HepG2 (cell line): ENCODE data around the gene CADM1. TPM values are rescaled to one million over a fixed set of nuclear protein-coding genes. Genes with fewer than 3 reads are reported as not detected.
A peak's percentile ranks its signal among the peaks of the same experiment; 100 is the strongest.

Experiments used
- AHDC1 ChIP-seq: sonication (generic); formaldehyde crosslinking; IDR thresholded peaks from 2 replicates; pipeline ENCODE4 v1.5.1; 2020; ENCODE audit warnings: mild to moderate bottlenecking, missing genetic modification reagents, borderline replicate concordance
- ARHGAP35 ChIP-seq: sonication (generic); formaldehyde crosslinking; IDR thresholded peaks from 2 replicates; pipeline ENCODE4 v1.9.0; 2022; ENCODE audit warnings: mild to moderate bottlenecking, inconsistent platforms, moderate library complexity, missing genetic modification reagents, borderline replicate concordance
- ARID3A ChIP-seq: IDR thresholded peaks from 2 replicates; pipeline ENCODE4 v1.6.1; 2012; ENCODE audit warnings: low read depth, low read length, improper control_type of control experiment
- CTCF ChIP-seq: sonication (generic); formaldehyde crosslinking; IDR thresholded peaks from 2 replicates; pipeline ENCODE4 v1.5.0; 2020; ENCODE audit warnings: mild to moderate bottlenecking, missing genetic modification reagents, moderate library complexity
- HCFC1 ChIP-seq: fragments of 150-350 bp; IDR thresholded peaks from 2 replicates; pipeline ENCODE4 v1.6.1; 2014; ENCODE audit warnings: low read depth, low read length
- HDAC2 ChIP-seq: sonication (generic); formaldehyde crosslinking; IDR thresholded peaks from 2 replicates; pipeline ENCODE4 v1.4.0; 2020; ENCODE audit warnings: missing genetic modification reagents
- MTA1 ChIP-seq: sonication (generic); formaldehyde crosslinking; IDR thresholded peaks from 2 replicates; pipeline ENCODE4 v1.4.0; 2020; ENCODE audit warnings: missing genetic modification reagents, mild to moderate bottlenecking, borderline replicate concordance
- PAX8 ChIP-seq: sonication (generic); formaldehyde crosslinking; IDR thresholded peaks from 2 replicates; pipeline ENCODE4 v1.8.0; 2022; ENCODE audit warnings: mild to moderate bottlenecking, missing genetic modification reagents, borderline replicate concordance
- PHF20 ChIP-seq: sonication (generic); formaldehyde crosslinking; IDR thresholded peaks from 2 replicates; pipeline ENCODE4 v1.5.0; 2020; ENCODE audit warnings: mild to moderate bottlenecking, missing genetic modification reagents
- POGZ ChIP-seq: sonication (generic); formaldehyde crosslinking; IDR thresholded peaks from 2 replicates; pipeline ENCODE4 v1.4.0; 2020; ENCODE audit warnings: mild to moderate bottlenecking, missing genetic modification reagents
- RXRA ChIP-seq: sonication (generic); formaldehyde crosslinking; IDR thresholded peaks from 2 replicates; pipeline ENCODE4 v1.5.1; 2020; ENCODE audit warnings: missing genetic modification reagents
- SNAPC5 ChIP-seq: sonication (generic); formaldehyde crosslinking; IDR thresholded peaks from 2 replicates; pipeline ENCODE4 v1.8.1; 2023; ENCODE audit warnings: mild to moderate bottlenecking, missing genetic modification reagents, borderline replicate concordance
- SOX6 ChIP-seq, 2 experiments: fragments of 450-650 bp in 1 of 2; sonication (generic) in 1 of 2; formaldehyde crosslinking in 1 of 2; IDR thresholded peaks; 2 replicates each; pipeline versions ENCODE4 v1.4.0 to v1.6.1; 2017 to 2020; ENCODE audit warnings: antibody characterized with exemption in 1 of 2, mild to moderate bottlenecking in 1 of 2, missing genetic modification reagents in 1 of 2
- SYNCRIP ChIP-seq: fragments of 200-400 bp; formaldehyde crosslinking; IDR thresholded peaks from 2 replicates; pipeline ENCODE4 v1.6.1; 2018; ENCODE audit warnings: mild to moderate bottlenecking, low read depth, low read length; ENCODE audit not compliant: insufficient read depth
- TP53 ChIP-seq: sonication (generic); formaldehyde crosslinking; conservative IDR thresholded peaks from 2 replicates; pipeline ENCODE4 v1.4.0; 2020; ENCODE audit warnings: missing genetic modification reagents
- YEATS4 ChIP-seq: sonication (generic); formaldehyde crosslinking; IDR thresholded peaks from 2 replicates; pipeline ENCODE4 v1.4.0; 2020; ENCODE audit warnings: missing genetic modification reagents, borderline replicate concordance
- ZNF773 ChIP-seq: sonication (generic); formaldehyde crosslinking; IDR thresholded peaks from 2 replicates; pipeline ENCODE4 v1.4.0; 2020; ENCODE audit warnings: missing genetic modification reagents, borderline replicate concordance
- polyA plus RNA-seq, 8 experiments: library from polyadenylated mRNA; depleted of rRNA in 3 of 8; stranded (reverse) in 7 of 8; unstranded in 1 of 8; fragments of >200 nt; fragmentation: Illumina TruSeq in 4 of 8; extraction: Trizol in 4 of 8; gene quantifications; 2 replicates each; pipeline versions ENCODE4 v1.2.1 to v1.2.3, GENCODE V29; 2011 to 2016; ENCODE audit warnings: low read depth in 4 of 8, missing spikeins in 1 of 8, mixed read lengths in 1 of 8; ENCODE audit not compliant: insufficient read depth in 1 of 8
- total RNA-seq, 5 experiments: library from RNA; depleted of rRNA; stranded (reverse); fragments of >200 nt; fragmentation: Illumina TruSeq; extraction: Trizol; gene quantifications; 2 replicates each; pipeline ENCODE4 v1.2.3, GENCODE V29; 2016; ENCODE audit warnings: low read depth in 1 of 5
- TF ChIP-seq, protein P1 (sequence below): sonication (generic); formaldehyde crosslinking; IDR thresholded peaks from 2 replicates; pipeline ENCODE4 v1.9.0; 2022; ENCODE audit warnings: low read depth, missing genetic modification reagents

CADM1 gene
- total and polyA plus RNA-seq, 2 of the 13 experiments (the other 11 are each of a cell fraction or from before 2014, with no cell fraction given): 71.3 to 122 TPM

- TF ChIP-seq AHDC1 (peak; percentile 87), ARHGAP35 (no peak), TP53 (CRISPR knock-in tag) (no peak), POGZ (CRISPR knock-in tag) (peak; percentile 36; the same call in 1 of the 2 replicates), SOX6 (IDR thresholded peaks at IDR 0.05) (no peak), SOX6 (CRISPR knock-in tag; IDR thresholded peaks at IDR 0.05) (no peak; the same call in 1 of the 2 replicates), PAX8 (CRISPR knock-in tag) (no peak), SNAPC5 (CRISPR knock-in tag) (no peak), MTA1 (CRISPR knock-in tag) (no peak), YEATS4 (CRISPR knock-in tag) (no peak), SYNCRIP (no peak), RXRA (CRISPR knock-in tag) (no peak), HCFC1 (no peak), ZNF773 (CRISPR knock-in tag) (no peak), CTCF (CRISPR knock-in tag) (peak; percentile 75), HDAC2 (CRISPR knock-in tag) (no peak), ARID3A (peak; percentile 72), PHF20 (CRISPR knock-in tag) (no peak)
- TF ChIP-seq, protein P1, sequence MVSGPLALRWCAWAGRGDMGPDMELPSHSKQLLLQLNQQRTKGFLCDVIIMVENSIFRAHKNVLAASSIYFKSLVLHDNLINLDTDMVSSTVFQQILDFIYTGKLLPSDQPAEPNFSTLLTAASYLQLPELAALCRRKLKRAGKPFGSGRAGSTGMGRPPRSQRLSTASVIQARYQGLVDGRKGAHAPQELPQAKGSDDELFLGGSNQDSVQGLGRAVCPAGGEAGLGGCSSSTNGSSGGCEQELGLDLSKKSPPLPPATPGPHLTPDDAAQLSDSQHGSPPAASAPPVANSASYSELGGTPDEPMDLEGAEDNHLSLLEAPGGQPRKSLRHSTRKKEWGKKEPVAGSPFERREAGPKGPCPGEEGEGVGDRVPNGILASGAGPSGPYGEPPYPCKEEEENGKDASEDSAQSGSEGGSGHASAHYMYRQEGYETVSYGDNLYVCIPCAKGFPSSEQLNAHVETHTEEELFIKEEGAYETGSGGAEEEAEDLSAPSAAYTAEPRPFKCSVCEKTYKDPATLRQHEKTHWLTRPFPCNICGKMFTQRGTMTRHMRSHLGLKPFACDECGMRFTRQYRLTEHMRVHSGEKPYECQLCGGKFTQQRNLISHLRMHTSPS: no peak
Measured at GRCh38 chr11:115548878-115549528, 44.8 kb upstream of the CADM1 start (continued).
